Left hindlimb (tissue), 1 donor: ENCODE data around the gene UQCRH.
"Not testable (repeated sequence)": the region's sequence is repeated elsewhere in the genome, so short reads cannot be mapped to it uniquely, and the experiment has no call there.

Experiments used
- DNase-seq: peaks from one replicate; pipeline ENCODE4 v3.0.0-alpha.2; 2018

Gene UQCRH

DNA sequence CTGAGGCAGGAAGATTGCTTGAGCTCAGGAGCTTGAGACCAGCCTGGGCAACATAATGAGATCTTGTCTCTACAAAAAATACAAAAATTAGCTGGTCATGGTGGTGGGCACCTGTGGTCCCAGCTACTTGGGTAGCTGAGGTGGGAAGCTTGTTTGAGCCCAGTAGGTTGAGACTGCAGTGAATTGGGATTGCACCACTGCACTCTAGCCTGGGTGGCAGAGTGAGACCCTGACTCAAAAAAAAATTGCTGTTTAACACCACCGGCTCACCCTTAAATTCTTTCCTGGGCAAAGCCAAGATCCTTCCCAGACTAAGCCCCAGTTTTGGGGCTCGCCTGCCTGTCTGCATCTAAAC is 30.5 kb downstream of the UQCRH start:
- DNase-seq = no peak

- DNase-seq = no peak
Observed at GRCh38 chr1:46335081-46335480, 31.6 kb downstream of the UQCRH start.

DNA sequence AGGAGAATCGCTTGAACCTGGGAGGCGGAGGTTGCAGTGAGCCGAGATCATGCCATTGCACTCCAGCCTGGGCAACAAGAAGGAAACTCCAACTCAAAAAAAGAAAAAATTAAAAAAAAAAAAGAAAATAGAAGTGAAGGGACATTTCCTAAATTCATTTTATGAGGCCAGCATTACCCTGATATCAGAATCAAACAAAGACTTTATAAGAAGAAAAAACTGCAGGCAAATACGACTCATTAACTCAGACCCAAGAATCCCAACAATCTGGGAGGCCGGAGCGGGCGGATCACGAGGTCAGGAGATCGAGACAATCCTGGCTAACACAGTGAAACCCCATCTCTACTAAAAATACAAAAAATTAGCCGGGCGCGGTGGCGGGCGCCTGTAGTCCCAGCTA is 33.9 kb downstream of the UQCRH start:
- DNase-seq = not testable (repeated sequence)

DNA sequence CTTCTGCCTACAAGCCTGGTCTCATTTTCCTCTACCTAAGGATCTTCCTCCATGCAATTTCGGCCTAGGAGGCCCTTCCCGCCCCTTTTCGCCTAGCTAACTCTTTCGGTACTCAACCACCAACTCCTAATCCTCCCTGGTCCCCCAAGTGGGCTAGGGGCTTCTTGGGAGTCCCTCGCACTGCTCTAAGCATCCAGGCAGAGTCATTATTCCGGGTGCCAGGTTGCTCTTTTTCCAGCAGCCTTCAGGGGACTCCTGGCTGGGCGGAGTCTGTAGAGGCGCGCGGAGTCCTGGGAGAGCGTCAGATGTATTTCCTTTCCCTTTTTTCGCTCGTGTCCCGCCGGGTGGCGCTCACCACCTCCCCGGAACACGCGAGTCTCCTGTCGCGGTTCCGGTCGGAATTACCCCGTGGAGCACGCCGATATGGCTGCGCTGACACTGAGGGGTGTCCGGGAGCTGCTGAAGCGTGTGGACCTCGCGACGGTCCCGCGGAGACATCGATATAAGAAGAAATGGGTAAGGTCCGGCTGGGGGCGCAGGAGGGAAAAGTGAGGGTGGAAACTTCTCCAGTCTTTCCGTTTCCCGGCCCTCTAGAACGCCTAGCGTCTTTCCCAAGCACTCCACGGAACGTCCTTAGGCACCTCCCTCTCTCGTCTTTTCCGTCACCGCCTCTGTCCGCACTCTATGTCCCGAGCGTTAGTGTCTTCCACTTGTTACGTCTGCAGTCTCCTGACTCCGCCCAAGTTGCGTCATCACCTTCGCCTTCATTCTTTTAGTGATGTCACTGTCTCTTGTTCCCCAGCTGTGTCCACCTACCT is 37.1 kb downstream of the UQCRH start, which contains the start of gene NSUN4:
NSUN4 (plus strand) TSS at position 404 of the 818 bp plus-strand sequence; CDS start at position 424, 20 bp downstream.
- DNase-seq = peak; percentile 95

DNA sequence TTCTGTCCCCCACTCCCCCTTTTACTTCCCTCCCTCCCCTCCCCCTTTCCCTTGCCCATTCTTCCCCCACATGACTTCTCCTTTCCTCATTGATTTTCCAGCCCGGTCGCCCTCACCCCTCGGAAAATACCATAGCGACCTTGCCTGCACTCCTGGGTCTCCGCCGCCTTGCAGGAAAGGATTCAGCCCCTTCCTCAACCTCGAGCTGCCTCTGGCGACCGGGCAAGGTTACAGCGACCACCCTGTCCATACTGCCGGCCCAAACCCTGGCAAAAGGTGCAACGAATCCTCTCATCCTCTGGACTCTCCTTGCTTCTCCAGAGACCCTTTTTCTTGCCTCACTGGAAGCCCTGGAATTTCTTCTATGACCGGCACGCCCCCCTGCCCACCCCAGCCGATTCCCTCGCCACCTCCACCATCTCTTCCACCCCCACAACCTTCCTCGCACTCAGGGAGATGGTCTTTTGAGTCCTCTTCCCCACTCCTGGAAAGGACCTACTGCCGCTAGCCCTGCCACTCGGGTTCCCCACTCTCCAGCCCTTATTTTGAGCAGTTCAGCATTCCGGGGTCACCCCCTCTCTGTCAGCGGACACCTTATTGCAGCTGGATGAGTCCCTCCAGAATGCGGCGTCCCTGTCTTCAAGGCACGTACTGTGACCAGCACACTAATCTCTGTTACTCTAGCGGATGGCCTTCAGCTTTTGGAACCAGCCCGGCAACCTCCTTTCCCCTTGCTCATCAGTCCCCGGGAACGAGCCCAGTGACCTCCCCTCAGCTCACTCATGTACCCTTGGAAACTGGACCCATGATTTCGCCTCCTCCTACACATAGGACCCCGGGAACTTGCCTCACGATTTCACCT is 38.0 kb downstream of the UQCRH start:
- peak; percentile 30 for DNase-seq

- DNase-seq = no peak
Observed at GRCh38 chr1:46342084-46342656, 38.7 kb downstream of the UQCRH start.

DNA sequence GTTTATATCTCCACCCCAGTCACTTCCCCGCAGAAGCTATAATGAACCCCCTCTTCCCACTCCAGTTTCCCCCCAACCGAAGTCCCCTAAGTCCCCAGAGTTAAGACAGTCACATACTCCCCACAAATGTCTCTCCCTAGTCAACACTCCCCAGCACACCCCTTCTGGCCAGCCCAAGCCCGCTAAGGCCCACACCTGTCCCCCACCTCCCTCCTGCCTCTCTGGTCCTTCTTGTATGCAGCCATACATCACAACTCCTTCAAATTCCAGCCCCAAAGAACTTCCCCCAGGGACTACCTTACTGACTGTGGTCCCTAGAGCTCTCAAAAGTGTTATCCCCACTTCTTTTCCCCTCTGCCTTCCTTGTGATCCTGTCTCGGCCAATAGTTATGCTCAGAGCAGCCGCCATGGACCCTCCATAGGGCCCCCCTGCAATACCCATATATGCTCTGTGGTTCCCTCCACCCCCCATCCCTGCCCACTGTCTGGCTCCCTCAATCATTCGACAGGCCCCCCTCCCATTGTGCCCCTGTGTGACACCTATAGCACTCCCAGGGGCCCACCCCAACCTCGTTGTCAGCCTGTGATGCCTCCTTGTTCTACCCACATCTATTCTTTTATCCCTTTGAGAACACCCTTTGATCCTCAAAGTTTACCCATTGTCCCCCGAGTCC is 39.3 kb downstream of the UQCRH start:
- DNase-seq = no peak

GRCh38 chr1:46343351-46343695 is 39.8 kb downstream of the UQCRH start:
- no peak for DNase-seq

DNA sequence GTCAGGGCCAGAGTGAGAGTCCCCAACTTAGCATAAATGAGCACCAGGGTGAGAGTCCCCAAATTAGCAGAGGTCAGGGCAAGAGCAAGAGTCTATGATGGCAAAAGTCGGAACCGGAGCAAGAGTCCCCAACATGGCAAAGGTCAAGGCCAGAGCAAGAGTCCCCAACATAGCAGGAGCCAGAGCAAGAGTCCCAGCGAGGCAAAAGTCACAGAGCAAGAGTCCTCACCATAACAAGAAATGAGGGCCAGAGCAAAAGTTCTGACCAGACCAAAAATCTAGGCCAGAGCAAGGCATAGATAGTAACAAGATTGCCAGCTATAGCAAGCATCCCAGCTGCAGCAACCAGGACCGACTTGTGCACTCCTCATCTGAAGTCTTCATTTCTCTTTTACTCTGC is 40.2 kb downstream of the UQCRH start:
- no peak for DNase-seq

GRCh38 chr1:46344481-46344880 is 41.0 kb downstream of the UQCRH start:
- no peak for DNase-seq

GRCh38 chr1:46345281-46345680 is 41.8 kb downstream of the UQCRH start:
- no peak for DNase-seq

- DNase-seq = no peak
Observed at GRCh38 chr1:46352363-46352762, 48.9 kb downstream of the UQCRH start.

GRCh38 chr1:46355920-46356319 is 52.4 kb downstream of the UQCRH start:
- not testable (repeated sequence) for DNase-seq

GRCh38 chr1:46362158-46362557 is 58.7 kb downstream of the UQCRH start:
- DNase-seq = no peak

DNA sequence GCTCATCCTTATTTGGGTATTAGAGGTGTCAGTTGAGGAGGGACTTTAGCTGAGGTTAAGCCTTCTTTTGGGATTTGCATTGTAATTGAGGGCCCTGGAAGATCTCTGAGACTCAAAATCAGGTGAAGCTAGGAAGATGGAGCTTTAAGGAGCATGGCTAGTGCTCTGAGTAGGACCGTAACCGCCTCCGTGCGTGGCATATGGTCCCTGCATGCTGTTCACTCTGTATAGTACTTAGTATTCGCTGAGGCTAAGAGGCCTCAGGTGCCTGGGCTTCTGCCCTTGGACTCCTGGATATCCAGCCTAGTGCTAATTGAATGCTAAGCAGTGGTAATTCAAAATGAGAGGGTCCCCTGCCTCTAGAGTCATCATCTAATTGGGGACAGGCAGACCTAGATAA is 59.6 kb downstream of the UQCRH start:
- DNase-seq = no peak

GRCh38 chr1:46364612-46365011 is 61.1 kb downstream of the UQCRH start:
- no peak for DNase-seq

DNA sequence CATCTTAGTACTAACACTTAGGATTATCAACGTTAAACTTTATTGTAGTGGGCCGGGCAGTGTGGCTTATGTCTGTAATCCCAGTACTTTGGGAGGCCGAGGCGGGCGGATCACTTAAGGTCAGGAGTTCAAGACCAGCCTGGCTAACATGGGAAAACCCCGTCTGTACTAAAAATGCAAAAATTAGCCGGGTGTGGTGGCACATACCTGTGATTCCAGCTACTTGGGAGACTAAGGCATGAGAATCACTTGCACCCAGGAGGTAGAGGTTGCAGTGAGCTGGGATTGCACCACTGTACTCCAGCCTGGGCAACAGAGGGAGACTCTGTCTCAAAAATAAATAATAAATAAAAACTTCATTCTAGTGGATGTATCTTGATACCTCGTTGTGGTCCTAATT is 62.3 kb downstream of the UQCRH start:
- not testable (repeated sequence) for DNase-seq
